B cell (primary cell): ENCODE results near the gene ZNF428. TPM values are rescaled to one million over a fixed set of nuclear protein-coding genes. Genes with fewer than 3 reads are reported as not detected.

Experiments
- ATAC-seq: fragments of 200-7000 bp; cut with Tn5 transposase; one replicate; pipeline ENCODE4 v1.10.0; 2021; ENCODE audit warnings: low read depth, mild to moderate bottlenecking, moderate number of reproducible peaks, moderate library complexity
- CTCF ChIA-PET: fragments of 350-600 bp; sonication (Branson Sonifier 250); formaldehyde crosslinking; loops from one replicate; lab custom pipeline; 2021; ENCODE audit warnings: antibody characterized with exemption, inconsistent platforms; lab: Charles Lee
- POLR2A ChIA-PET: fragments of 350-600 bp; sonication (Branson Sonifier 250); formaldehyde crosslinking; loops from one replicate; lab custom pipeline; 2021; ENCODE audit warnings: antibody characterized with exemption; lab: Charles Lee
- DNase-seq: peaks from one replicate; pipeline ENCODE4 v3.0.0; 2013
- H2AFZ ChIP-seq: 2 replicates; pipeline ENCODE4 v1.6.1; 2012; ENCODE audit warnings: mild to moderate bottlenecking, low read depth, low read length; ENCODE audit not compliant: insufficient read depth, poor library complexity, severe bottlenecking
- H3K27ac ChIP-seq, 2 donors: 1 replicate in 1 of 2; 2 replicates in 1 of 2; pipeline ENCODE4 v1.5.1; 2012 to 2013; ENCODE audit warnings: low read length in 2 of 2, mild to moderate bottlenecking in 2 of 2, moderate library complexity in 1 of 2
- H3K27me3 ChIP-seq, 4 experiments: fragments of 200-600 bp in 1 of 4; sonication (generic) in 1 of 4; replicated peaks in 1 of 4; 1 replicate in 2 of 4; 2 replicates in 2 of 4; pipeline versions ENCODE4 v1.6.1 to v1.7.0; 2013 to 2016; ENCODE audit warnings: low read length in 3 of 4, mild to moderate bottlenecking in 2 of 4, mixed read lengths in 1 of 4, moderate library complexity in 1 of 4; ENCODE audit not compliant: insufficient read depth in 4 of 4, control insufficient read depth in 3 of 4; ENCODE audit errors: control extremely low read depth in 1 of 4
- H3K36me3 ChIP-seq, 2 experiments: replicated peaks in 1 of 2; 1 replicate in 1 of 2; 2 replicates in 1 of 2; pipeline versions ENCODE4 v1.6.1 to v1.7.1; 2013; ENCODE audit warnings: low read length in 1 of 2; ENCODE audit not compliant: insufficient read depth in 2 of 2, control insufficient read depth in 1 of 2; ENCODE audit errors: control extremely low read depth in 1 of 2, extremely low read depth in 1 of 2
- H3K4me1 ChIP-seq, 2 donors: fragments of 200-600 bp in 1 of 2; sonication (generic) in 1 of 2; 1 replicate in 1 of 2; 2 replicates in 1 of 2; pipeline versions ENCODE4 v1.5.1 to v1.6.1; 2013 to 2017; ENCODE audit warnings: low read length in 2 of 2; ENCODE audit not compliant: control insufficient read depth in 2 of 2, insufficient read depth in 2 of 2
- H3K4me2 ChIP-seq: replicated peaks from 2 replicates; pipeline ENCODE3; 2012; ENCODE audit warnings: mild to moderate bottlenecking, low read depth, low read length; ENCODE audit not compliant: poor library complexity, severe bottlenecking
- H3K4me3 ChIP-seq, 5 experiments: fragments of 200-600 bp in 1 of 5; sonication (generic) in 1 of 5; 1 replicate in 3 of 5; 2 replicates in 2 of 5; pipeline versions ENCODE4 v1.5.1 to v1.7.0; 2011 to 2016; ENCODE audit warnings: low read length in 4 of 5, mild to moderate bottlenecking in 4 of 5, low read depth in 2 of 5, control low read depth in 1 of 5, moderate library complexity in 1 of 5; ENCODE audit not compliant: insufficient read depth in 1 of 5; ENCODE audit errors: control extremely low read depth in 1 of 5, extremely low read depth in 1 of 5
- H3K79me2 ChIP-seq: fragments of 200-600 bp; sonication (generic); one replicate; pipeline ENCODE4 v1.6.0; 2016; ENCODE audit warnings: low read length; ENCODE audit not compliant: control insufficient read depth, insufficient read depth
- H3K9ac ChIP-seq: fragments of 200-600 bp; sonication (generic); 2 replicates; pipeline ENCODE4 v1.6.1; 2017; ENCODE audit warnings: mild to moderate bottlenecking, low read length, moderate library complexity
- H3K9me3 ChIP-seq, 3 donors: one replicate each; pipeline versions ENCODE4 v1.6.1 to v1.7.1; 2013; ENCODE audit warnings: low read length in 2 of 3; ENCODE audit not compliant: control insufficient read depth in 2 of 3, insufficient read depth in 1 of 3; ENCODE audit errors: control extremely low read depth in 1 of 3
- H4K20me1 ChIP-seq: 2 replicates; pipeline ENCODE4 v1.6.0; 2012; ENCODE audit warnings: mild to moderate bottlenecking, low read length; ENCODE audit not compliant: insufficient read depth, control insufficient read depth, poor library complexity, severe bottlenecking
- H3K27ac Mint-ChIP-seq: one replicate; pipeline ENCODE4 v1.8.0; 2021; ENCODE audit warnings: mixed read lengths
- H3K27me3 Mint-ChIP-seq: one replicate; pipeline ENCODE4 v1.8.0; 2021; ENCODE audit warnings: mixed read lengths
- H3K4me1 Mint-ChIP-seq: one replicate; pipeline ENCODE4 v1.8.0; 2021; ENCODE audit warnings: mixed read lengths
- H3K4me3 Mint-ChIP-seq: one replicate; pipeline ENCODE4 v1.8.0; 2021; ENCODE audit warnings: mixed read lengths
- H3K9me3 Mint-ChIP-seq: one replicate; pipeline ENCODE4 v1.8.0; 2022; ENCODE audit warnings: mixed read lengths; ENCODE audit not compliant: insufficient read depth
- EZH2 ChIP-seq: IDR thresholded peaks from 2 replicates; pipeline ENCODE4 v1.6.1; 2012; ENCODE audit warnings: borderline replicate concordance, low read depth, mild to moderate bottlenecking, moderate library complexity, low read length; ENCODE audit not compliant: insufficient read depth, poor library complexity, severe bottlenecking
- WGBS: methylation state at CpG from one replicate; pipeline ENCODE4 v1.1.5; 2013; ENCODE audit warnings: missing lambda C conversion rate; ENCODE audit not compliant: insufficient coverage; 5-methylcytosine and 5-hydroxymethylcytosine counted together
- intact Hi-C: fragments of 100-400 bp; cut with micrococcal nuclease; formaldehyde crosslinking; loops from one replicate; pipeline ENCODE4 v1.10.0; 2022
- polyA plus RNA-seq: library from polyadenylated mRNA; depleted of rRNA; stranded (reverse); fragments of >200 nt; gene quantifications from 2 replicates; pipeline ENCODE4 v1.2.3, GENCODE V29; 2012
- total RNA-seq, 2 donors: library from RNA; stranded (reverse); fragments of 120-200 nt in 1 of 2; gene quantifications; 1 replicate in 1 of 2; 2 replicates in 1 of 2; pipeline versions ENCODE4 v1.2.3 to v1.2.4, GENCODE V29; 2013 to 2022
- TF ChIP-seq, protein P1 (sequence below): fragments of 200-600 bp; IDR thresholded peaks from one replicate; pipeline ENCODE4 v1.8.0; 2022; ENCODE audit warnings: antibody characterized with exemption, mild to moderate bottlenecking

The ZNF428 gene
- total and polyA plus RNA-seq, 2 donors (not counting 1 experiment from before 2014, with no cell fraction given) = 16.9 to 19.7 TPM

DNA sequence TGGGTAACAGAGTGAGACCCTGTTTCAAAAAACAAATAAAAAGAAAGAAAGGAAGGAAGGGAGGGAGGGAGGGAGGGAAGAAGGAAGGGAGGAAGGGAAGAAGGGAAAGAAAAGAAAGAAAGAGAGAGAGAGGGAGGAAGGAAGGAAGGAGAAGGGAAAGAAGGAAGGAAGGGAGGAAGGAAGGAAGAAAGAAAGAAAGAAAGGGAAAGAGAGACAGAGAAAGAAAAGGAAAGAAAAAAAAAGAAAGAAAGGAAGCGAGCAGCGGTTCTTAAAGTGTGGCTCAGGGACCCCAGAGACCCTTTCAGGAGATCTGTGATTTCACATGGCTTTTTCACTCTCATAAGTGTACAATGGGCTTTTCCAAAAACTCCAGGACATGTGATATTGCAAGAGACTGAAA is 30.1 kb upstream of the ZNF428 start:
- Mint-ChIP-seq H3K27ac (no peak overlapping the region), H3K9me3 (no peaks in the 10 kb centered on the region), H3K4me1 (peaks cover 3% of the 10 kb centered on the region), H3K27me3 (no peaks in the 10 kb centered on the region), H3K4me3 (no peak overlapping the region)
- DNase-seq (no peak), ATAC-seq (no peak)
- no peak overlapping the region for H3K4me3 ChIP-seq
- WGBS = 81% methylated on average over 2 of the region's 2 CpGs
- H3K36me3 ChIP-seq = no peaks in the 10 kb centered on the region
- H4K20me1 ChIP-seq = no peaks in the 10 kb centered on the region
- H3K4me2 ChIP-seq = no peak overlapping the region
- intact Hi-C loops = no loop called here
- no peaks in the 10 kb centered on the region for H3K79me2 ChIP-seq
- H3K27ac ChIP-seq = no peak overlapping the region
- ChIA-PET POLR2A (no interaction called here), CTCF (interaction anchor here (0.6 to 0.9 kb wide), 3 partner anchors 19 to 54 kb away, joined by 3 to 6 read pairs (median 3); no protein-coding TSS in a partner anchor)
- no peak overlapping the region for H2AFZ ChIP-seq
- peaks cover 0 to 8% (median 0%) of the 10 kb centered on the region in 3 donors for H3K9me3 ChIP-seq
- H3K4me1 ChIP-seq = peaks cover 0 to 5% of the 10 kb centered on the region in 2 donors
- H3K27me3 ChIP-seq = no peaks in the 10 kb centered on the region
- H3K9ac ChIP-seq = no peak overlapping the region
- TF ChIP-seq, protein P1, sequence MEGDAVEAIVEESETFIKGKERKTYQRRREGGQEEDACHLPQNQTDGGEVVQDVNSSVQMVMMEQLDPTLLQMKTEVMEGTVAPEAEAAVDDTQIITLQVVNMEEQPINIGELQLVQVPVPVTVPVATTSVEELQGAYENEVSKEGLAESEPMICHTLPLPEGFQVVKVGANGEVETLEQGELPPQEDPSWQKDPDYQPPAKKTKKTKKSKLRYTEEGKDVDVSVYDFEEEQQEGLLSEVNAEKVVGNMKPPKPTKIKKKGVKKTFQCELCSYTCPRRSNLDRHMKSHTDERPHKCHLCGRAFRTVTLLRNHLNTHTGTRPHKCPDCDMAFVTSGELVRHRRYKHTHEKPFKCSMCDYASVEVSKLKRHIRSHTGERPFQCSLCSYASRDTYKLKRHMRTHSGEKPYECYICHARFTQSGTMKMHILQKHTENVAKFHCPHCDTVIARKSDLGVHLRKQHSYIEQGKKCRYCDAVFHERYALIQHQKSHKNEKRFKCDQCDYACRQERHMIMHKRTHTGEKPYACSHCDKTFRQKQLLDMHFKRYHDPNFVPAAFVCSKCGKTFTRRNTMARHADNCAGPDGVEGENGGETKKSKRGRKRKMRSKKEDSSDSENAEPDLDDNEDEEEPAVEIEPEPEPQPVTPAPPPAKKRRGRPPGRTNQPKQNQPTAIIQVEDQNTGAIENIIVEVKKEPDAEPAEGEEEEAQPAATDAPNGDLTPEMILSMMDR = no peak
- TF ChIP-seq EZH2 = no peak

DNA sequence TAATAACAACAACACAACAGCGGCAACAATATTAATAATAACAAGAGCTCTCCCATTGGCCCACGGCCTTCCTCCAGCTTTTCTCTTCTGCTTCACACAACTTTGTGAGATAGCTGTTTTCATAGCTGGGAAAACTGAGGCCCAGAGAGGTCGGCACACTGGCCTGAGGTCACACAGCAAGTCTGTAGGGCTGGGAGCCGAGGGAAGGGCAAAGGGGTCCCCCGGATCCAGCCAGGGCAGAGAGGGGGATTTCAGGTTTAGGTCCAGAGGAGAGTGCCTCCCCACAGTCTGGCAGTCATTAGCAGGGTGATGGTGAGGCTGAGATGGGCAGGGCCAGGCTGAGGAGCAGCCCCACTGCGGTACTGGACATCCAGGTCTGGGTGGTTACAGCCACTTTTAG is 29.2 kb upstream of the ZNF428 start:
- intact Hi-C loops = no loop called here
- H3K4me1 ChIP-seq = peaks cover 0 to 5% of the 10 kb centered on the region in 2 donors
- H4K20me1 ChIP-seq = no peaks in the 10 kb centered on the region
- no peak overlapping the region for H3K27ac ChIP-seq
- peaks cover 3% of the 10 kb centered on the region for H3K4me1 Mint-ChIP-seq
- H3K9me3 ChIP-seq = peaks cover 0 to 8% (median 0%) of the 10 kb centered on the region in 3 donors
- H3K4me2 ChIP-seq = no peak overlapping the region
- no peaks in the 10 kb centered on the region for H3K79me2 ChIP-seq
- ChIA-PET CTCF (interaction anchor here (0.6 to 1.2 kb wide), 3 partner anchors 18 to 94 kb away, joined by 3 read pairs; no protein-coding TSS in a partner anchor), POLR2A (no interaction called here)
- WGBS = 96% methylated on average over 4 of the region's 6 CpGs
- TF ChIP-seq, protein P1 = no peak
- no peak for TF ChIP-seq EZH2
- H3K27ac Mint-ChIP-seq = no peak overlapping the region
- H3K36me3 ChIP-seq = no peaks in the 10 kb centered on the region
- H3K4me3 Mint-ChIP-seq = no peak overlapping the region
- H2AFZ ChIP-seq = no peak overlapping the region
- H3K4me3 ChIP-seq = no peak overlapping the region
- no peaks in the 10 kb centered on the region for H3K27me3 Mint-ChIP-seq
- no peak overlapping the region for H3K9ac ChIP-seq
- H3K9me3 Mint-ChIP-seq = no peaks in the 10 kb centered on the region
- ATAC-seq (no peak), DNase-seq (no peak)
- no peaks in the 10 kb centered on the region for H3K27me3 ChIP-seq
